ENCODE results near the gene C10orf143.

GRCh38 chr10:130020651-130021382 is 89.8 kb downstream of the C10orf143 start:
- TF ChIP-seq, protein P1, sequence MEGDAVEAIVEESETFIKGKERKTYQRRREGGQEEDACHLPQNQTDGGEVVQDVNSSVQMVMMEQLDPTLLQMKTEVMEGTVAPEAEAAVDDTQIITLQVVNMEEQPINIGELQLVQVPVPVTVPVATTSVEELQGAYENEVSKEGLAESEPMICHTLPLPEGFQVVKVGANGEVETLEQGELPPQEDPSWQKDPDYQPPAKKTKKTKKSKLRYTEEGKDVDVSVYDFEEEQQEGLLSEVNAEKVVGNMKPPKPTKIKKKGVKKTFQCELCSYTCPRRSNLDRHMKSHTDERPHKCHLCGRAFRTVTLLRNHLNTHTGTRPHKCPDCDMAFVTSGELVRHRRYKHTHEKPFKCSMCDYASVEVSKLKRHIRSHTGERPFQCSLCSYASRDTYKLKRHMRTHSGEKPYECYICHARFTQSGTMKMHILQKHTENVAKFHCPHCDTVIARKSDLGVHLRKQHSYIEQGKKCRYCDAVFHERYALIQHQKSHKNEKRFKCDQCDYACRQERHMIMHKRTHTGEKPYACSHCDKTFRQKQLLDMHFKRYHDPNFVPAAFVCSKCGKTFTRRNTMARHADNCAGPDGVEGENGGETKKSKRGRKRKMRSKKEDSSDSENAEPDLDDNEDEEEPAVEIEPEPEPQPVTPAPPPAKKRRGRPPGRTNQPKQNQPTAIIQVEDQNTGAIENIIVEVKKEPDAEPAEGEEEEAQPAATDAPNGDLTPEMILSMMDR (IDR thresholded peaks at IDR 0.05): no peak
- TF ChIP-seq POLR2A (IDR thresholded peaks at IDR 0.05) (no peak), EP300 (IDR thresholded peaks at IDR 0.05) (no peak)

Measured in tibial nerve (tissue), 4 donors.